SKM-1 treated with dmso at 0.1 percent for 144 hours (cell line): Measurements from ENCODE around the gene PRR7.
"Not testable (repeated sequence)": the region's sequence is repeated elsewhere in the genome, so short reads cannot be mapped to it uniquely, and the experiment has no call there.

Source experiments
- DNase-seq: peaks from one replicate; lab custom pipeline; 2025; ENCODE audit not compliant: unreplicated experiment; lab: John Stamatoyannopoulos, UW

The PRR7 gene

GRCh38 chr5:177479774-177480173 lies 33.2 kb downstream of the PRR7 start:
- DNase-seq: peak; percentile 54

DNA sequence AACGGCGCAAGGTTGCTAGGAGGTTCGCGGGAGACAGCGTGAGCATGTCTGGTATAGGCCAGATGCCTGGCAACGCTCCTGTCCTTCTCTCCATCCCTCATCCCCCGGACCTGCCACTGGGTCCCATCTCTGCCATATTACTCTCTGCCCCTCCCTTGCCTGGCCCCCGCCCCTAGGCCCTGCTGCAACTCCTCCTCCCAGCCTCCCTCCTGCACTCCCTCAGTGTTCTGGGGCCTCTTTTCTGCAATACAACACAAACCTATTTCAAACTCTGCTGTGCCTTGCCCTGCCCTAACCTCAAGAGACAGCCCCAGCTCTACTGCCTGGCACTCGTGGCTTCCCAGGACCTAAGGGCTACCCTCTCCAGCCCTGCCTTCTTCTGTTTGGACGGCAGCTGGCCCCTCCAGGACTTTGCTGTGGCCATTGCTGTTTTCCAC lies 35.8 kb downstream of the PRR7 start:
- DNase-seq: no peak

DNA sequence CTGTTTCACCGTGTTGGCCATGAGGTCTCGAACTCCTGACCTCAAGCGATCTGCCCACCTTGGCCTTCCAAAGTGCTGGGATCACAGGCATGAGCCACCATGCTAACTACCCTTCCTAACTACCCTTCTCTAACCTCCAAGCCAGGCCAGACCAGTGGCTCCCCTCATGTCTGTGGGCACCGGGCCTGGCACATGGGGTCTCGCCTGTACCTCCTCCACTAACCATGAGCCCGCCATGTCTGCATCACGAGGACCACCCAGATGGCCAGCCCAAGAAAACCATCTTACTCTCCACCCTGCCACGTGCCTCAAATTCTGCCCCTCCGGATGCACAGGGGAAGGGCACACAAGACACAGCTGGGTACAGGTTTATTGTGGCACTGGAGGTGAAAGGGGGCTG lies 36.4 kb downstream of the PRR7 start:
- no peak for DNase-seq

DNA sequence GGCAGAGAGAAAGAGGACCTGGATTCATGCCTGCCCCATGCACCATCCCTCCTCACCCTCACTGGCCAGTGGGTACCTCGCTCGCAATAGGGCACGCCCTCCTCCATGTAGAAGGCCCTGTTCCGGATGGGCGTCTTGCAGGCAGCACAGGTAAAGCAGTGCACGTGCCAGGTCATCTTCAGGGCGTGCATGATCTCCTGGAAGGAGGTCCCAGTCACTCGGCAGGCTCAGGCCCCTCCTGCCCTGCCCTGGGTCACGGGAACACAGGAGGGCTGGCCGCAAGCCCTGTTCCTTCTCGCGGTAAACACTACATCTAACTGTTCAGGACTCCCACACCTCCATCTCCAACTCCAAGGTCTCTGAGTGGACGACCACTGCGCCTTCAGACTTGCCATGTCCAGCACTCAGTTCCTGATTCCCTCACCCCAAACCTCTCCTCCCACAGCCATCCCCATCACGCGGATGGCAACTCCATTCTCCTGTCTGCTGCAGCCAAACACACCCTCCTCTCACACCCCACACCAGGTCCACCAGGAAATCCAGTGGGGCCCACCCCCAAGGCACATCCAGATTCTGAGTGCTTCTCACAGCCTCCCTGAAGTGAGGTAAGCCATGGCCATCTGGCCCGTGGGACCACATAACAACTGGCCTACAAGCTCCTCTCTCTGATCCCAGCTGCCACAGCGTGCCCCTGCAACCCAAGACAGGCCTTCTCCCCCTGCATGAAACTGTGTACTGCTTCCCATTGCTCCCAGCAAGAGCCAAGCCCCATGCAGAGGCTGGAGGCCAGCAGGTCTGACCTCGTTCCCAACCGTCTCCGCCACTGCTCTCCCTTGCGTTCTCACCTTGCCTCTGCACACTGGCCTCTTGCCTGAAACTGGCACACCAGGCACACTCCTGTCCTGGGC lies 37.6 kb downstream of the PRR7 start:
- no peak for DNase-seq

- DNase-seq: no peak
Measured at GRCh38 chr5:177484902-177485549, 38.4 kb downstream of the PRR7 start.

GRCh38 chr5:177485753-177486152 lies 39.1 kb downstream of the PRR7 start:
- not testable (repeated sequence) for DNase-seq

DNA sequence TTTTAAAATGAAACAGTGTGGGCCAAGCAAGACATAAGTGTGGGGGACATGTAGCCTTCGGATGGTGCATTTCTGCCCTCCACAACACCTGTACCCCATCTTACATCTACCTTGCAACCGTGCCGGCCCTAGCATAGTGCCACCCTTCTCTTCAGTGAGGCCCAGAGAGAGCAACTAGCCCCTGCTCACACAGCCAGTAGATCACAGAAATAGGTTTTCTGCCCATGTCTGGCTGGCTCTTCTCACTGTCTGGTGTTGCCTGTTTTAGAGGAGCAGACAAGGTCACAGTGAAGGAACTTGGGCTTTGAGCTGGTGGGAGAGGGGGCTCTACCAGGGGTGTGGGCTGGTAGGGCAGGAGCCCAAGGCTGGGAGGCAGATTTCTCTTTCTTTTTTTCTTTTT lies 39.6 kb downstream of the PRR7 start:
- no peak for DNase-seq

DNA sequence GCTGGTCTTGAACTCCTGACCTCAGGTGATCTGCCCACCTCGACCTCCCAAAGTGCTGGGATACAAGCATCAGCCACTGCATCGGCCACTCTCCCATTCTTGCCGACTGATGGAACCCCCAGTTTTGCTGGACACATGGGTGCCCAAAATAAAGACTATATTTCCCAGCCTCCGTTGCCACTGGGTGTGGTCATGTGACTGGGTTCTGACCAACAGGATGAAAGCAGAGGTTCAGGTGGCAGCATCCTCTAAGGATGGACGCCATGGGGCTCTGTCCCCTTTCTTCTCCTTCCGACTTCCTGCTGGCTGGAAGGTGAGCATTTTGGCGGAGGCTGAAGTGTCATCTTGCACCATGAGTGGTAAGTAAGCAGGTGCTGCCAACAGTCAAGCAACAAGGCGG lies 40.5 kb downstream of the PRR7 start:
- DNase-seq: no peak

GRCh38 chr5:177487975-177488374 lies 41.4 kb downstream of the PRR7 start:
- no peak for DNase-seq

DNA sequence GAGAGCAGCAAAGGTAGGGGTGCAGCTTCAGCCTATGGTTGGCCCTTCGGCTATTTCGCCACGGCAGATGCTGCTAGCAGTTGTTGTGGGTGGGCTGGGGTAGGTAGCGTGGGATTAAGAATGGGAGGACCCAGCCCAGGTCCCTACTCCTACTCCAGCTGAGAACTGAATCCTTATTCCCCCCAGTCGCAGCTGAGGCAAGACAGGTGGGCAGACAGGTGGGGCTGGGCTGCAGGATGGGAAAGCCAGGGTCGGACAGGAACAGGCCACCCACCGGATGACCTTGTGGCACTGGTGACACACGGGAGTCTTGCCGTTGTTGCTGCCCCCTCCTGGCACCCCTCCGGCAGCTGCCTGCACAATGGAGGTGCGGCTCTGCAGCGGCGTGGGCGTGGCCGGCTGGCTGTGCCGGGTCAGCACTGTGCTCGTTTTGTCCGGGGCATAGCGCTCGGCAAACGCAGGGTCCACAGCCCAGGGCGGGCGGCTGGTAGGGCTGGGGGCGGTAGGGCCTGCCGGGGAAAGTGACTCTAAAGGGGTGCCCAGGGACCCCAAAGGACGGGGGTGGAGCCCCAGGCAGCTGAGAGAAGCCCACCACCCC lies 42.6 kb downstream of the PRR7 start:
- DNase-seq: no peak

DNA sequence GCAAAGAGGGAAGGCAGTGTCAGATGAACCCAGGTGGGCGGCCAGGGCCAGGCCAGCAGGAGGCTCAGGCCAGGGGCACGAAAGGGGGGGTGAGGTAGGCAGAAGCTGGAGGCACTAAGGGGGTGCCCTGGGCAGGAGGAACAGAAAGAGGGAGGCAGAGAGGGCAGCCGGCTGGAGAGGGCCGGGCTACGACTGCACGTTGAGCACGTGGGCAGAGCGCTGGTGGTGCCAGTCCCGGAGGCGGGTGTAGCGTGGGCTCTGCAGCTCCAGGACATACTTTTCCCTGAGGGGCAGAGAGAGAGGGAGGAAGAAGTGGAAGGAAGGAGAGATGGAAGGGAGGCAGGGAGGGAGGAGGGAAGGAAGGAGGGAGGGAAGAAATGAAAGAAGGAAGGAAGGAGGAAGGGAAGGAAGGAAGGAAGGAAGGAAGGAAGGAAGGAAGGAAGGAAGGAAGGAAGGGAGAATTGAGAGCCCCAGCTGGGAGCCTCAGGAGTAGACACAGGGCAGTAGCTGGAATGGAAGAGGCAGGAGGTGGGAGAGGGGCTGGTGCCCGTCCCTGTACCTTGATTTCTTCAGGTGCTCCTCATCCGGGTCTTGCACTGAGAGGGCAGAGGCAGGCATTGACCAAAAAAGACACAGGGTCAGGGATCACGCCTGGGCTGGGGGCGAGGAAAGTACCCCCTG lies 43.8 kb downstream of the PRR7 start:
- no peak for DNase-seq

DNA sequence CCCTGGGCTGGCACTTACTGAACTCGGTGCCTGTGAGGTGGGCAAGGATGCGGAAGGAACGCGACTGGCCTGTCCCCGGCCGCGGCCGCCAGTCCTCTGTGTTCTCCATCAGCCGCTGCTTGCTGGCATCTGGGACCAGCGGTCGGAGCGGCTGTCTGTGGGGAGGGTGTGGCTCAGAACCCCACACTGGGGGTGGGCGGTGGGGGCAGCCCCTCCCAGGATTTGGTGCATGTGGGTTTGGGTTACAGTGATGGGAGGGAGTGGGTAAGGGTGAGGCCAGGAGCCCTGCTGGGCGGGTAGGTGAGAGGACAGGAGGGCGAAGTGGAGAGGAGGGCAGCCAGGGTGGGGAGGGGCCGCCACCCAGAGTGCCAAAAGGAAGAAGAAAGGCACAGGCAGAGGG lies 44.4 kb downstream of the PRR7 start:
- DNase-seq: no peak

GRCh38 chr5:177491429-177491945 lies 44.9 kb downstream of the PRR7 start:
- peak; percentile 41 for DNase-seq

- no peak for DNase-seq
Measured at GRCh38 chr5:177491983-177492746, 45.6 kb downstream of the PRR7 start.

DNA sequence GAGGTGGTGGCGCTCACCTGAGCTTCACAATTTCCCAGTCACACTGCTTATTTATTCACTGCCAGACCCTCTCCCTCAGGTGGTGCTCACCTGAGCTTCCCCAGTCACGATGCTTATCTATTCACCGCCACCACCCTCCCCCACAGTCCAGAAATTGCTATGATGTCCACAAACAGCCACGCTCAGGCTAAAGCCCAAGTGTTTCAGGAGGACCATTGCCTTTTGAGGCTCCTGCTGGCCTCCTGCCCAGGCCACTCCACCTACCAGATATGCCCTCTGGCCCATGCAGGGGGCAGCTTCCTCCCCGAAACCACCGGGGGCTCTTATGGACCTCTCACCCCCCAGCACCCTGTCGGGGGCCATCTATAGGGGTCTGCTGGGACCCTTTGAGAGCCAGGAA lies 46.2 kb downstream of the PRR7 start:
- DNase-seq: no peak

GRCh38 chr5:177493795-177494345 lies 47.3 kb downstream of the PRR7 start:
- DNase-seq: no peak

DNA sequence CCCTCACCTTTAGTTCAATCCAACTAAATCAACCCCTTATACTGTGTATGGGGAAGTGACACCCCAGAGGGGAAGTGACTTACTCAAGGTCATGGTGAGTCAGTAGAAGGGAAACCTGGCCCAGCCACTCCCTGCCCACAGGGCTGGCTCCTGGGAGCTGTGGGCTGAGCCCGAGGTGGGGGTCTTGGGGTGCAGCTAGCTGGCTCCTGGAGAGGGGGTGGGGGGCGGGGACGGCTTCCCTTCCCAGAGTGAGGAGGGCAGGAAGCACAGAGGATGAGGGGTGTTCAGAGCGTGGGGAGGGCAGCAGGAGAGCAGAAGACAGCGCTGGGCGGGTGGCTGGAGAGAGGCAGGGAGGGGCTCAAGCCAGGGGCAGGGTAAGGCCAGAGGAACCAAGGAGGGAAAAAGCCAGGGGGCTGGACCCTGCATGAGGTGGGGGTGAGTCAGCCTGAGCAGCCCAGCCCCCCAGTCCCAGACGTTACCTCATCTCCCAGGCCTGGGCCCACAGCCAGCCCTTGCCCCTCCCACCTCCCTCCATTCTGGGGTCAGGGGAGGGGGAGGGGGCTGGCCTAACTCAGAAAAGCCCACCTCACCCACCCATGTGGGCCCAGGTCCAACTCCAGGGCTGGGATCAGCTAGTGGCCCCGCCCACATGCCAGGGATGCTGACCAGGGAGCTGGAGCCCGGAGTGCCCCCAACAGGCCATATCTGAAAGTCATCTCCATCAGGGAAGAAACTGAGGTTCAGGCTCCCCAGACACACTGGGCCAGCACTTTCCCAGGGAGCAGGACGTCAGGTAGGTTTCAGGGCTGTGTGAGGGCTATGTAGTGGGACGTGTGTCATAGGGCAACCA lies 48.0 kb downstream of the PRR7 start:
- peak; percentile 86 for DNase-seq

DNA sequence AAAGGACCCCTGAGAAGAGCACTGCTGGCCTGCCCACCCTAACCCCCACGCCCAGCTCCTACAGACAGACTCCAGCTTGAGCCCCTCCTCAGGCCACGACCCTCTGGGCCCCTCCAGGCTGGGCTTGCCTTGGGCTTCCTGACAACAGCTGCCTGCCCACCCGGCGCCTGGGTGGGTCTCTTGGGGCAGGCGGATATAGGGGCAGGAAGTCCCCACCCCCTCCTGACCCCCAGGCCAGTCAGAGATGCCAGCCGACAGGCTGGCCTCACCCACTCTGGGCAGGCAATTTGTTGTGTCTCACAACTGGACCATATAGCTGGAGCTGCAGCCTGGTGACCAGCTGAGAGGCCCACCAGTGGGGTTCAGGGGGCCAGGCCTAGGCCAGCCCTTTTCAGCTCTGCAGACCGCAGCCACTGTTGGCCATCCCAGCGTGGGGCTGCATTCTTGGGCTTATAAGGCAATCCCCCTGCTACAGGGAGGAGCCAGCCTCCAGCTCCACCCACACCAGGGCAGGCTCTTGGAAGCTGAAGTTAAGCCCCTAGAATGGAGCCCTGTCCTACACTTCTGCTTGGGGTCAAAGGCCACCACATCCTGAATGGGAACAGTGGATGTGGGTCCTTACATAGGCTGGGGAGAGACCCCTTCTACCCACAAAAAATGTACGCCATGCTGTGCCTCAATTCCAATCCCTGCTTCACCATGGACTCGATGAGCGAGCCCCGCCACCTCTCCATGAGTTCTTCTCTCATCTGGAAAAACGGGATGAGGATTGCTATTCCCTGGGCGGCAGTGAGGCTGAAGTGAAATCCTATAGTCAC lies 48.8 kb downstream of the PRR7 start:
- DNase-seq: no peak
